ENCODE measurements around the gene XAB2.
"Not testable (repeated sequence)": the region's sequence is repeated elsewhere in the genome, so short reads cannot be mapped to it uniquely, and the experiment has no call there.

Gene XAB2

DNA sequence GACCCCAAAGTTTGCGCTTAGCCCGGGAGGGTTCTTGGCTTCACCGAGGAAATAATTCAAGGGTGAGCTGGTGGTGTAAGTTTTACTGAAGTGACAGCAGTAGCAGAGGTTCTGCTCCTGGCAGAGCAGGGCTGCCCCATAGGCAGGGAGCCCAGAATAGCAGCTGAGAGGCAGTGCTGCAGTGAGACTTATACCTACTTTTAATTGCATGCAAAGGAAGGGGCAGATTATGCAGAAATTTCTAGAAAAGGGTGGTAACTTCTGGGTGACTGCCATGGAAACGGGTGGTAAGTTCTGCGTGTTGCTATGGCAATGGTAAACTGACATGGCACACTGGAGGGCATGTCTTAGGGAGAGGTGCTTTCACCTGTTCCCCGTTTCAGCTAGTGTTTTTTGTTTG, 51.2 kb downstream of the XAB2 start:
- TF ChIP-seq GATA1 (IDR thresholded peaks at IDR 0.05; ENCODE audit: low read depth, low read length) (no peak), POLR2A (IDR thresholded peaks at IDR 0.05; ENCODE audit: low read length) (no peak)

DNA sequence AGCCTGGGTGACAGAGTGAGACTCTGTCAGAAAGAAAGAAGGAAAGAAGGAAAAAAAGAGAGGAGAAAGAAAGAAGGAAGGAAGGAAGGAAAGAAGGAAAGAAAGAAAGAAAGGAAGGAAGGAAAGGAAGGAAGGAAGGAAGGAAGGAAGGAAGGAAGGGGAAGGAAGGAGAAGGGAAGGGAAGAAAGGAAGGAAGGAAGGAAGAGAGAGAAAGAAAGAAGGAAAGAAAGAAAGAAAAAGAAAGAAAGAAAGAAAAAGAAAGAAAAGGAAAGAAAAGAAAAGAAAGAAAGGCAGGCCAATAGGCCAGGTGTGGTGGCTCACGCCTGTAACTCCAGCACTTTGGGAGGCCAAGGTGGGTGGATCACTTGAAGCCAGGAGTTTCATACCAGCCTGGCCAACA, 51.9 kb downstream of the XAB2 start:
- DNase-seq = not testable (repeated sequence)

More for the DNA sequence above, 51.2 kb downstream of the XAB2 start:
- DNase-seq = no peak

DNA sequence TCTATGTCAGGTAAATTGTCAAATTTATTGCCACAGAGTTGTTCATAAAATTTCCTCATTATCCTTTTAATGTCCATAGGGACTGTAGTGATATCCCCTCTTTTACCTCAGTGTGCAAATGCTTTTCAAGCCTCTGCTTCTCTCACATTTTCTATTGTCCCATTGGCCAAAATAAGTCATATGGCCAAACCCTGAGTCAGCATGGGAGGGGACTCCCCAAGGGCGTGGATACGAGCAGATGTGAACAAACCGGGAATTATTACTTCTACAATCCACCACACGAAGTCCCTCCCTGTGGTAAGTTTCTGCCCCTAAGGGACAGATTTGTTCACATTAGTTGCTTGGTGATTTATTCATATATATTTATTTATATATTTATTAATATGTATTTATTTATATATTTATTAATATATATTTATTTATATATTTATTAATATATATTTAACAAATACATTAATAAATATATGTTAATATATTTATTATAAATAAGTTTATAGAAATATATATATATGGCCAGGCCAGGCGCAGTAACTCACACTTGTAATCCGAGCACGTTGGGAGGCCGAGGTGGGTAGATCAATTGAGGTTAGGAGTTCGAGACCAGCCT, 53.8 kb downstream of the XAB2 start:
- TF ChIP-seq POLR2A (IDR thresholded peaks at IDR 0.05; ENCODE audit: low read length) (no peak), GATA1 (IDR thresholded peaks at IDR 0.05; ENCODE audit: low read depth, low read length) (no peak)
- peak; percentile 49 to 61 for DNase-seq

DNA sequence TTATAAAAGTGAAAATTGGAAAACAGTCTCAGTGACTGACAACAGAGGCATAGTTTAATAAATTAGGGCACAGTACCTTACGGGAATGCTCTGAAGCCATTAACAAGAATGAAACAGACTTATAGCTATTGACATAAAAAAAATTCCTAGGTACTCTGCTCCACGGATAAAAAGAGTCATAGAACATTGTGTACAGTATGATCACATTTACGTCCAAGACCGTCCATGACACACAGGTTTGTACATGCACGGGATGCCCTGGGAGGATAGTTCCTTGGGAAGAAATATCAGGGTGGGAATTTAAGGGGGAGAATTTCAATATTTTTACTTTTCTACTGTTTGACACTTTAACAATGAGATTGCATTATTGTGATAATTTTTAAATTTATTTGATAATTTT, 58.6 kb downstream of the XAB2 start:
- TF ChIP-seq POLR2A (IDR thresholded peaks at IDR 0.05; ENCODE audit: low read length) (no peak), GATA1 (IDR thresholded peaks at IDR 0.05; ENCODE audit: low read depth, low read length) (no peak)
- no peak for DNase-seq

All from erythroblast (primary cell).